Immature natural killer cell (primary cell): ENCODE results near the gene SCGB2B2. TPM values are rescaled to one million over a fixed set of nuclear protein-coding genes. Genes with fewer than 3 reads are reported as not detected.
A peak's percentile ranks its signal among the peaks of the same experiment; 100 is the strongest.

Experiments used
- DNase-seq, 3 donors: peaks; one replicate each; pipeline ENCODE4 v3.0.0; 2022; ENCODE audit warnings: mixed read lengths in 1 of 3
- H3K27ac Mint-ChIP-seq, 6 donors: one replicate each; pipeline ENCODE4 v1.8.0; 2020; ENCODE audit warnings: mixed read lengths in 6 of 6, mild to moderate bottlenecking in 5 of 6, inconsistent platforms in 4 of 6, moderate library complexity in 3 of 6
- H3K27me3 Mint-ChIP-seq, 3 donors: one replicate each; pipeline ENCODE4 v1.8.0; 2020 to 2021; ENCODE audit warnings: low read depth in 3 of 3, mild to moderate bottlenecking in 3 of 3, mixed read lengths in 3 of 3, moderate library complexity in 3 of 3, inconsistent platforms in 1 of 3
- H3K36me3 Mint-ChIP-seq, 3 donors: one replicate each; pipeline ENCODE4 v1.8.0; 2020; ENCODE audit warnings: mixed read lengths in 3 of 3, inconsistent platforms in 2 of 3, mild to moderate bottlenecking in 2 of 3
- H3K4me1 Mint-ChIP-seq, 2 donors: one replicate each; pipeline ENCODE4 v1.8.0; 2020; ENCODE audit warnings: inconsistent platforms in 2 of 2, mild to moderate bottlenecking in 2 of 2, mixed read lengths in 2 of 2, moderate library complexity in 1 of 2
- H3K4me3 Mint-ChIP-seq, 5 donors: one replicate each; pipeline ENCODE4 v1.8.0; 2020; ENCODE audit warnings: mild to moderate bottlenecking in 5 of 5, mixed read lengths in 5 of 5, inconsistent platforms in 3 of 5, moderate library complexity in 3 of 5
- H3K9me3 Mint-ChIP-seq, 6 donors: one replicate each; pipeline ENCODE4 v1.8.0; 2020; ENCODE audit warnings: mild to moderate bottlenecking in 6 of 6, mixed read lengths in 6 of 6, inconsistent platforms in 4 of 6, moderate library complexity in 3 of 6
- polyA plus RNA-seq, 3 donors: library from polyadenylated mRNA; unstranded; fragments of 300-500 nt; fragmentation: Illumina TruSeq; gene quantifications; one replicate each; pipeline ENCODE4 v1.2.3, GENCODE V29; 2021

Gene SCGB2B2
- polyA plus RNA-seq: under 1 TPM in 1 of 3 donors, not detected in 2; 0.09 TPM

GRCh38 chr19:34676697-34677385, at the start of gene SCGB2B2:
TSS of gene SCGB2B2 (minus strand) at chr19:34677159. CDS start at chr19:34594563, 82,596 bp downstream.
- H3K4me1 Mint-ChIP-seq: peaks cover 33 to 41% of the 10 kb centered on the region in 2 donors
- peak within 1 kb of the TSS; percentile 97 to 100 (median 98) for H3K27ac Mint-ChIP-seq
- peak within 1 kb of the TSS; percentile 93 to 100 (median 98) for H3K4me3 Mint-ChIP-seq
- peaks cover 0 to 11% (median 6%) of the 10 kb centered on the region in 6 donors for H3K9me3 Mint-ChIP-seq
- peaks cover 28 to 35% (median 29%) of the 10 kb centered on the region in 3 donors for H3K36me3 Mint-ChIP-seq
- DNase-seq: no peak
- peaks cover 12 to 32% (median 29%) of the 10 kb centered on the region in 3 donors for H3K27me3 Mint-ChIP-seq

- no peak overlapping the region for H3K27ac Mint-ChIP-seq
- H3K4me3 Mint-ChIP-seq: no peak overlapping the region
- no peak for DNase-seq
- no peaks in the 10 kb centered on the region for H3K4me1 Mint-ChIP-seq
- H3K9me3 Mint-ChIP-seq: no peaks in the 10 kb centered on the region
- peaks cover 6 to 22% (median 8%) of the 10 kb centered on the region in 3 donors for H3K27me3 Mint-ChIP-seq
- no peaks in the 10 kb centered on the region for H3K36me3 Mint-ChIP-seq
Observed at GRCh38 chr19:34725400-34725799, 48.4 kb upstream of the SCGB2B2 start.

GRCh38 chr19:34722353-34722752, 45.4 kb upstream of the SCGB2B2 start:
- H3K4me1 Mint-ChIP-seq: no peaks in the 10 kb centered on the region
- no peak overlapping the region for H3K27ac Mint-ChIP-seq
- peaks cover 11 to 17% (median 12%) of the 10 kb centered on the region in 3 donors for H3K27me3 Mint-ChIP-seq
- no peaks in the 10 kb centered on the region for H3K9me3 Mint-ChIP-seq
- no peaks in the 10 kb centered on the region for H3K36me3 Mint-ChIP-seq
- no peak overlapping the region for H3K4me3 Mint-ChIP-seq
- no peak for DNase-seq

GRCh38 chr19:34715357-34715756, 38.4 kb upstream of the SCGB2B2 start:
- peaks cover 2 to 21% (median 14%) of the 10 kb centered on the region in 6 donors for H3K9me3 Mint-ChIP-seq
- H3K27me3 Mint-ChIP-seq: peaks cover 7 to 31% (median 13%) of the 10 kb centered on the region in 3 donors
- no peak overlapping the region for H3K4me3 Mint-ChIP-seq
- no peak for DNase-seq
- H3K36me3 Mint-ChIP-seq: peaks cover 0 to 5% (median 3%) of the 10 kb centered on the region in 3 donors
- no peak overlapping the region for H3K27ac Mint-ChIP-seq
- no peaks in the 10 kb centered on the region for H3K4me1 Mint-ChIP-seq

GRCh38 chr19:34713262-34713637, 36.3 kb upstream of the SCGB2B2 start:
- peaks cover 6 to 31% (median 15%) of the 10 kb centered on the region in 3 donors for H3K27me3 Mint-ChIP-seq
- no peaks in the 10 kb centered on the region for H3K4me1 Mint-ChIP-seq
- DNase-seq: no peak
- no peak overlapping the region for H3K27ac Mint-ChIP-seq
- H3K9me3 Mint-ChIP-seq: peaks cover 2 to 21% (median 14%) of the 10 kb centered on the region in 6 donors
- peaks cover 0 to 5% (median 3%) of the 10 kb centered on the region in 3 donors for H3K36me3 Mint-ChIP-seq
- no peak overlapping the region for H3K4me3 Mint-ChIP-seq

GRCh38 chr19:34712395-34713261, 35.7 kb upstream of the SCGB2B2 start:
- peak; percentile 62 to 74 (median 66) for DNase-seq
- Mint-ChIP-seq H3K27me3 (peaks cover 4 to 31% (median 12%) of the 10 kb centered on the region in 3 donors), H3K9me3 (peaks cover 2 to 21% (median 14%) of the 10 kb centered on the region in 6 donors), H3K4me1 (no peaks in the 10 kb centered on the region), H3K27ac (no peak overlapping the region), H3K36me3 (peaks cover 0 to 5% (median 3%) of the 10 kb centered on the region in 3 donors), H3K4me3 (no peak overlapping the region)

GRCh38 chr19:34711890-34712289, 34.9 kb upstream of the SCGB2B2 start:
- peaks cover 0 to 5% (median 3%) of the 10 kb centered on the region in 3 donors for H3K36me3 Mint-ChIP-seq
- DNase-seq: no peak
- no peaks in the 10 kb centered on the region for H3K4me1 Mint-ChIP-seq
- H3K27ac Mint-ChIP-seq: no peak overlapping the region
- H3K27me3 Mint-ChIP-seq: peaks cover 4 to 32% (median 11%) of the 10 kb centered on the region in 3 donors
- peaks cover 3 to 24% (median 18%) of the 10 kb centered on the region in 6 donors for H3K9me3 Mint-ChIP-seq
- no peak overlapping the region for H3K4me3 Mint-ChIP-seq

GRCh38 chr19:34707661-34708060, 30.7 kb upstream of the SCGB2B2 start:
- Mint-ChIP-seq H3K27ac (no peak overlapping the region), H3K27me3 (peaks cover 10 to 23% (median 11%) of the 10 kb centered on the region in 3 donors), H3K4me1 (no peaks in the 10 kb centered on the region), H3K9me3 (peaks cover 2 to 14% (median 10%) of the 10 kb centered on the region in 6 donors), H3K4me3 (no peak overlapping the region), H3K36me3 (peaks cover 0 to 2% (median 0%) of the 10 kb centered on the region in 3 donors)
- no peak for DNase-seq

GRCh38 chr19:34692549-34692948, 15.6 kb upstream of the SCGB2B2 start:
- no peak overlapping the region for H3K27ac Mint-ChIP-seq
- H3K36me3 Mint-ChIP-seq: peaks cover 0 to 1% (median 0%) of the 10 kb centered on the region in 3 donors
- peaks cover 10 to 19% (median 13%) of the 10 kb centered on the region in 6 donors for H3K9me3 Mint-ChIP-seq
- H3K4me3 Mint-ChIP-seq: no peak overlapping the region
- no peaks in the 10 kb centered on the region for H3K4me1 Mint-ChIP-seq
- no peak for DNase-seq
- peaks cover 4 to 29% (median 12%) of the 10 kb centered on the region in 3 donors for H3K27me3 Mint-ChIP-seq

GRCh38 chr19:34690372-34690771, 13.4 kb upstream of the SCGB2B2 start:
- no peak overlapping the region for H3K27ac Mint-ChIP-seq
- DNase-seq: no peak
- H3K4me3 Mint-ChIP-seq: no peak overlapping the region
- H3K27me3 Mint-ChIP-seq: peaks cover 7 to 27% (median 12%) of the 10 kb centered on the region in 3 donors
- no peaks in the 10 kb centered on the region for H3K4me1 Mint-ChIP-seq
- H3K9me3 Mint-ChIP-seq: peaks cover 28 to 41% (median 34%) of the 10 kb centered on the region in 6 donors
- peaks cover 4 to 10% (median 4%) of the 10 kb centered on the region in 3 donors for H3K36me3 Mint-ChIP-seq

- Mint-ChIP-seq H3K9me3 (peaks cover 36 to 58% (median 51%) of the 10 kb centered on the region in 6 donors), H3K27ac (no peak overlapping the region), H3K36me3 (peaks cover 13 to 25% (median 17%) of the 10 kb centered on the region in 3 donors), H3K4me3 (no peak overlapping the region), H3K27me3 (peaks cover 7 to 17% (median 12%) of the 10 kb centered on the region in 3 donors), H3K4me1 (no peaks in the 10 kb centered on the region)
- no peak for DNase-seq
Observed at GRCh38 chr19:34688592-34688991, 11.6 kb upstream of the SCGB2B2 start.

- no peak for DNase-seq
- Mint-ChIP-seq H3K36me3 (peaks cover 25 to 37% (median 30%) of the 10 kb centered on the region in 3 donors), H3K9me3 (peaks cover 43 to 69% (median 59%) of the 10 kb centered on the region in 6 donors), H3K27me3 (peaks cover 7 to 9% (median 8%) of the 10 kb centered on the region in 3 donors), H3K27ac (no peak overlapping the region), H3K4me3 (no peak overlapping the region), H3K4me1 (no peaks in the 10 kb centered on the region)
Observed at GRCh38 chr19:34687348-34687747, 10.4 kb upstream of the SCGB2B2 start.

GRCh38 chr19:34686455-34686854, 9.5 kb upstream of the SCGB2B2 start:
- DNase-seq: no peak
- H3K9me3 Mint-ChIP-seq: peaks cover 43 to 76% (median 61%) of the 10 kb centered on the region in 6 donors
- peaks cover 2 to 9% (median 7%) of the 10 kb centered on the region in 3 donors for H3K27me3 Mint-ChIP-seq
- no peak overlapping the region for H3K4me3 Mint-ChIP-seq
- H3K27ac Mint-ChIP-seq: no peak overlapping the region
- H3K4me1 Mint-ChIP-seq: no peaks in the 10 kb centered on the region
- peaks cover 32 to 46% (median 38%) of the 10 kb centered on the region in 3 donors for H3K36me3 Mint-ChIP-seq
